H9 (cell line): ENCODE measurements around the gene TMEM132D. TPM values are rescaled to one million over a fixed set of nuclear protein-coding genes. Genes with fewer than 3 reads are reported as not detected.

Experiments used
- DNase-seq: peaks from one replicate; pipeline ENCODE4 v3.0.0-alpha.2; 2017
- H2AFZ ChIP-seq: one replicate; pipeline ENCODE4 v1.6.1; 2013; ENCODE audit warnings: mild to moderate bottlenecking, low read length, control low read depth, moderate library complexity
- H2AK5ac ChIP-seq: 2 replicates; pipeline ENCODE4 v1.6.1; 2013; ENCODE audit warnings: low read length, control low read depth, mixed read lengths; ENCODE audit not compliant: insufficient read length
- H2BK120ac ChIP-seq: one replicate; pipeline ENCODE4 v1.6.1; 2013; ENCODE audit warnings: low read depth, mild to moderate bottlenecking, low read length, control low read depth, inconsistent platforms; ENCODE audit not compliant: poor library complexity, severe bottlenecking
- H2BK12ac ChIP-seq: 2 replicates; pipeline ENCODE4 v1.6.1; 2013; ENCODE audit warnings: low read length, control low read depth, mixed read lengths, low read depth; ENCODE audit not compliant: insufficient read length
- H2BK15ac ChIP-seq: 2 replicates; pipeline ENCODE4 v1.6.1; 2013; ENCODE audit warnings: low read depth, low read length, control low read depth
- H2BK20ac ChIP-seq: one replicate; pipeline ENCODE4 v1.6.1; 2013; ENCODE audit warnings: low read depth, mild to moderate bottlenecking, low read length, control low read depth, inconsistent platforms; ENCODE audit not compliant: poor library complexity, severe bottlenecking
- H2BK5ac ChIP-seq: 2 replicates; pipeline ENCODE4 v1.6.1; 2013; ENCODE audit warnings: low read length, control low read depth, mixed read lengths; ENCODE audit not compliant: insufficient read length
- H3K14ac ChIP-seq: 2 replicates; pipeline ENCODE4 v1.6.1; 2013; ENCODE audit warnings: low read length, control low read depth; ENCODE audit not compliant: insufficient read depth
- H3K18ac ChIP-seq: 2 replicates; pipeline ENCODE4 v1.6.1; 2013; ENCODE audit warnings: low read depth, mild to moderate bottlenecking, mixed read lengths, low read length, control low read depth; ENCODE audit not compliant: insufficient read length
- H3K23ac ChIP-seq: 2 replicates; pipeline ENCODE4 v1.6.1; 2013; ENCODE audit warnings: low read length, control low read depth, mixed read lengths, low read depth; ENCODE audit not compliant: insufficient read length
- H3K23me2 ChIP-seq: 2 replicates; pipeline ENCODE4 v1.6.1; 2013; ENCODE audit warnings: low read depth, mild to moderate bottlenecking, mixed read lengths, low read length, control low read depth; ENCODE audit not compliant: insufficient read length, poor library complexity, severe bottlenecking
- H3K27ac ChIP-seq: 2 replicates; pipeline ENCODE4 v1.5.1; 2013; ENCODE audit warnings: low read length, control low read depth, mixed read lengths, low read depth; ENCODE audit not compliant: insufficient read length
- H3K27me3 ChIP-seq: 2 replicates; pipeline ENCODE4 v1.6.1; 2013; ENCODE audit warnings: low read length, control low read depth, inconsistent platforms; ENCODE audit not compliant: insufficient read depth
- H3K4ac ChIP-seq: 2 replicates; pipeline ENCODE4 v1.6.1; 2013; ENCODE audit warnings: low read depth, mild to moderate bottlenecking, control low read depth, inconsistent platforms, low read length, moderate library complexity
- H3K4me1 ChIP-seq: 2 replicates; pipeline ENCODE4 v1.6.1; 2013; ENCODE audit warnings: low read length, control low read depth, inconsistent platforms; ENCODE audit not compliant: insufficient read depth
- H3K4me2 ChIP-seq: 2 replicates; pipeline ENCODE4 v1.6.1; 2013; ENCODE audit warnings: low read length, control low read depth, mixed read lengths; ENCODE audit not compliant: insufficient read length, insufficient read depth
- H3K56ac ChIP-seq: 2 replicates; pipeline ENCODE4 v1.6.1; 2013; ENCODE audit warnings: low read depth, mild to moderate bottlenecking, mixed read lengths, low read length, control low read depth; ENCODE audit not compliant: insufficient read length
- H3K79me1 ChIP-seq: 2 replicates; pipeline ENCODE4 v1.6.1; 2013; ENCODE audit warnings: low read depth, mild to moderate bottlenecking, moderate library complexity, low read length, control low read depth, inconsistent platforms; ENCODE audit not compliant: insufficient read depth, poor library complexity, severe bottlenecking
- H3K79me2 ChIP-seq: 2 replicates; pipeline ENCODE4 v1.6.1; 2013; ENCODE audit warnings: low read length, control low read depth, inconsistent platforms; ENCODE audit not compliant: insufficient read depth
- H3K9ac ChIP-seq: 2 replicates; pipeline ENCODE4 v1.6.1; 2013; ENCODE audit warnings: low read length, control low read depth, mixed read lengths; ENCODE audit not compliant: insufficient read length; ENCODE audit errors: extremely low read depth
- H3K9me3 ChIP-seq: one replicate; pipeline ENCODE4 v1.6.1; 2013; ENCODE audit warnings: low read depth, low read length, inconsistent platforms; ENCODE audit not compliant: control insufficient read depth
- H3T11ph ChIP-seq: one replicate; pipeline ENCODE4 v1.6.1; 2013; ENCODE audit warnings: mild to moderate bottlenecking, low read length, control low read depth, inconsistent platforms
- H4K20me1 ChIP-seq: one replicate; pipeline ENCODE4 v1.6.1; 2013; ENCODE audit not compliant: control insufficient read depth, insufficient read length, insufficient read depth
- H4K5ac ChIP-seq: 2 replicates; pipeline ENCODE4 v1.6.1; 2013; ENCODE audit warnings: low read depth, mild to moderate bottlenecking, mixed read lengths, low read length, control low read depth; ENCODE audit not compliant: insufficient read length
- H4K8ac ChIP-seq: replicated peaks from 2 replicates; pipeline ENCODE4 v1.6.1; 2013; ENCODE audit warnings: low read length, control low read depth, mixed read lengths, low read depth; ENCODE audit not compliant: insufficient read length
- H4K91ac ChIP-seq: 2 replicates; pipeline ENCODE4 v1.6.1; 2013; ENCODE audit warnings: low read depth, mild to moderate bottlenecking, moderate library complexity, mixed read lengths, low read length, control low read depth; ENCODE audit not compliant: insufficient read length
- H3K27ac Mint-ChIP-seq, 3 experiments: 2 replicates in 2 of 3; 3 replicates in 1 of 3; pipeline ENCODE4 v1.8.0; 2020 to 2021; ENCODE audit warnings: mixed read lengths in 3 of 3, mild to moderate bottlenecking in 1 of 3, moderate library complexity in 1 of 3
- H3K27me3 Mint-ChIP-seq: 2 replicates; pipeline ENCODE4 v1.8.0; 2021; ENCODE audit warnings: low read depth, mild to moderate bottlenecking, moderate library complexity, mixed read lengths
- H3K36me3 Mint-ChIP-seq, 3 experiments: 2 replicates in 2 of 3; 3 replicates in 1 of 3; pipeline ENCODE4 v1.8.0; 2020 to 2021; ENCODE audit warnings: low read depth in 3 of 3, mixed read lengths in 3 of 3; ENCODE audit not compliant: insufficient read depth in 1 of 3
- H3K4me1 Mint-ChIP-seq, 2 experiments: 2 replicates each; pipeline ENCODE4 v1.8.0; 2020; ENCODE audit warnings: mixed read lengths in 2 of 2
- H3K4me3 Mint-ChIP-seq, 2 experiments: 2 replicates in 1 of 2; 3 replicates in 1 of 2; pipeline ENCODE4 v1.8.0; 2020 to 2021; ENCODE audit warnings: mild to moderate bottlenecking in 2 of 2, mixed read lengths in 2 of 2, moderate library complexity in 1 of 2
- H3K9me3 Mint-ChIP-seq, 2 experiments: 2 replicates in 1 of 2; 3 replicates in 1 of 2; pipeline ENCODE4 v1.8.0; 2020; ENCODE audit warnings: mild to moderate bottlenecking in 2 of 2, mixed read lengths in 2 of 2, moderate library complexity in 1 of 2
- CTCF ChIP-seq: fragments of 200-600 bp; sonication (generic); conservative IDR thresholded peaks from 3 replicates; pipeline ENCODE4 v1.8.0; 2021; ENCODE audit warnings: antibody characterized with exemption, mild to moderate bottlenecking
- WGBS: extraction: QIAGEN DNeasy Blood & Tissue Kit; methylation state at CpG from one replicate; pipeline ENCODE4 v1.1.7; 2013; ENCODE audit warnings: missing lambda C conversion rate, low lambda C conversion rate, mixed read lengths; ENCODE audit not compliant: insufficient read length; ENCODE audit errors: extremely low coverage; 5-methylcytosine and 5-hydroxymethylcytosine counted together
- total RNA-seq: library from RNA; stranded (reverse); gene quantifications from 2 replicates; pipeline ENCODE4 v1.2.1, GENCODE V29; 2021

Gene TMEM132D
- total RNA-seq, 1 experiment from 2014 or later = 6.1 TPM

DNA sequence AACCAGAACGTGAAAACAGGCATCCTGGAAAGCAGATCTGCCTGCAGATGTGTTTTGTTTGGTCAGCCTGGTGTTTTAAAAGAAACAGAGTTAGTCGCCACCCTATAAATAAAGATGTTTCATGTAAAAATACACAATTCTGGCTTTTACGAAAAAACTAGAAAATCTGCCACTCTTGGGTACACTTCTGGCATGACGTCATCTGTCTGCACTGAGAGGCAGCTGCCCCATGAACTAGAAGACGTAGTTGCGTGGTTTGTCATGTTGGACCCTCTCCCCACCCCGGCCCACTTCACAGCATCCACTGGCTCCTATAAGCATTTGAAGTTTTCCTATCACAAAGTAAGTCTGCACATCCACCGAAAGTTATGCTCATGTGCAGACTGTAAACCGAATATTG lies 658.1 kb downstream of the TMEM132D start:
- no peak overlapping the region for H4K8ac ChIP-seq
- H2AFZ ChIP-seq = no peak overlapping the region
- H3K23me2 ChIP-seq = no peaks in the 10 kb centered on the region
- H3K23ac ChIP-seq = no peak overlapping the region
- H2BK5ac ChIP-seq = no peak overlapping the region
- no CpG with 5 or more reads among the region's 9 CpGs for WGBS
- no peaks in the 10 kb centered on the region for H3K79me2 ChIP-seq
- H4K91ac ChIP-seq = no peak overlapping the region
- H3K4me1 Mint-ChIP-seq = peaks cover 3 to 5% of the 10 kb centered on the region in 2 experiments; a peak in 3 of 4 replicates
- no peaks in the 10 kb centered on the region for H3K9me3 ChIP-seq
- DNase-seq = no peak
- peaks cover 2% of the 10 kb centered on the region; the same call in 1 of the 2 replicates for H3K27me3 Mint-ChIP-seq
- no peak overlapping the region for H4K5ac ChIP-seq
- no peak overlapping the region for H3K4me2 ChIP-seq
- H3K79me1 ChIP-seq = no peaks in the 10 kb centered on the region
- H3K18ac ChIP-seq = no peak overlapping the region
- peaks cover 0 to 2% of the 10 kb centered on the region in 2 experiments; a peak in 2 of 5 replicates for H3K9me3 Mint-ChIP-seq
- H4K20me1 ChIP-seq = no peaks in the 10 kb centered on the region
- H3K56ac ChIP-seq = no peak overlapping the region
- no peaks in the 10 kb centered on the region for H3K4me1 ChIP-seq
- H2BK20ac ChIP-seq = no peak overlapping the region
- H2AK5ac ChIP-seq = no peak overlapping the region
- peaks cover 0 to 2% (median 0%) of the 10 kb centered on the region in 3 experiments; a peak in 3 of 7 replicates for H3K36me3 Mint-ChIP-seq
- no peak overlapping the region for H3K14ac ChIP-seq
- H3K27me3 ChIP-seq = no peaks in the 10 kb centered on the region
- no peak for TF ChIP-seq CTCF
- H2BK12ac ChIP-seq = no peak overlapping the region
- no peak overlapping the region for H2BK15ac ChIP-seq
- no peak overlapping the region for H3T11ph ChIP-seq
- H3K27ac ChIP-seq = no peak overlapping the region
- no peak overlapping the region for H2BK120ac ChIP-seq
- H3K9ac ChIP-seq = no peak overlapping the region
- no peak overlapping the region for H3K4ac ChIP-seq
- no peak overlapping the region for H3K4me3 Mint-ChIP-seq
- H3K27ac Mint-ChIP-seq = no peak overlapping the region
